ENCODE measurements around the gene GNAQ. TPM values are rescaled to one million over a fixed set of nuclear protein-coding genes. Genes with fewer than 3 reads are reported as not detected.

Gene GNAQ
- total RNA-seq, 1 experiment from 2014 or later = 48.6 TPM

DNA sequence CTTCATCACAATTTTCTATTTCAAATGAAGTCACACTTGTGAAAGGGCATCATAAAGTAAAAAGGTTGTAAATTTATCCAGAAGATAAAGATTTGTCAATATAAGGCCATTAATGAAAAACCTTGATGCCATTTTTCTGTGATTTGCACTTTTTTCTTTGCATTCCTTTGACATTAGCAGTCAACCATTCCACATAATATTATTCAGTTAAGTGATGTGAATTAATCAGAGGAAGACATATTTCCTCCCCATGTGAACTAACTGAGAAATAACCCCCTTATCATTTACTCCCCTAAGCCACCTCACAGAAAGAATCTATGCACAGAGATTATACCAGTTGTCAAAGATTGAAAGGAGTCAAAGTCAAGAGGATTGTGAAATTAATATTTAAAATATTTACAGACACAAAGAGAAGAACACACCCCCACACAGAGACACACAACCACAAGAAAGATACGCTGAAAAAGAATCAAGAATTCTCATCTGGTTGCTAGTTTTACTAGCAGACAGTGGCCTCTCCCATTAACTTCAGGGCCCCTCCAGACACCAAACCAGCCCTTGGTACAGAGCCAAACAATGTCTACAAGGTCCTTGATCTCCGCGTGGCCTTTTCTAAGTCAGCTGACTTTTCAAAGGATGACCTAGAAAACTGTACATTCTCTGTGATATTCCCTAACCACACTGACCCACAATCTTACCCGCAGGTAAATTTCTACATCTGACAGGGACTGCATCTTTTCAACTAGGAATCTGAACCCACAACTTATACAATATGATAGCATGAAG, 29.5 kb downstream of the GNAQ start:
- Histone ChIP-seq H3T11ph (ENCODE audit: low read length) (no peak overlapping the region), H3K4me1 (ENCODE audit: insufficient read depth, low read length) (no peaks in the 10 kb centered on the region), H2AFZ (ENCODE audit: low read length) (no peak overlapping the region), H4K20me1 (ENCODE audit: control insufficient read depth, insufficient read depth, insufficient read length) (no peaks in the 10 kb centered on the region), H2AK5ac (ENCODE audit: insufficient read length, low read length) (no peak overlapping the region), H2BK120ac (ENCODE audit: low read depth, low read length, poor library complexity, severe bottlenecking) (no peak overlapping the region), H3K4ac (ENCODE audit: low read depth, low read length) (no peak overlapping the region), H3K18ac (ENCODE audit: insufficient read length, low read depth, low read length) (no peak overlapping the region), H3K27me3 (ENCODE audit: insufficient read depth, low read length) (no peaks in the 10 kb centered on the region), H2BK15ac (ENCODE audit: low read depth, low read length) (no peak overlapping the region), H3K4me2 (ENCODE audit: insufficient read depth, insufficient read length, low read length) (no peak overlapping the region), H4K91ac (ENCODE audit: insufficient read length, low read depth, low read length) (no peak overlapping the region), H3K79me2 (ENCODE audit: insufficient read depth, low read length) (peaks cover 7% of the 10 kb centered on the region; the same call in 1 of the 2 replicates), H3K9ac (ENCODE audit: extremely low read depth, insufficient read length, low read length) (no peak overlapping the region), H2BK5ac (ENCODE audit: insufficient read length, low read length) (no peak overlapping the region), H2BK20ac (ENCODE audit: low read depth, low read length, poor library complexity, severe bottlenecking) (no peak overlapping the region), H3K79me1 (ENCODE audit: insufficient read depth, low read depth, low read length, poor library complexity, severe bottlenecking) (peaks cover 16% of the 10 kb centered on the region), H2BK12ac (ENCODE audit: insufficient read length, low read depth, low read length) (no peak overlapping the region), H3K14ac (ENCODE audit: insufficient read depth, low read length) (no peak overlapping the region), H3K23ac (ENCODE audit: insufficient read length, low read depth, low read length) (no peak overlapping the region), H4K5ac (ENCODE audit: insufficient read length, low read depth, low read length) (no peak overlapping the region), H4K8ac (replicated peaks; ENCODE audit: insufficient read length, low read depth, low read length) (no peak overlapping the region), H3K23me2 (ENCODE audit: insufficient read length, low read depth, low read length, poor library complexity, severe bottlenecking) (no peaks in the 10 kb centered on the region), H3K56ac (ENCODE audit: insufficient read length, low read depth, low read length) (no peak overlapping the region), H3K27ac (ENCODE audit: insufficient read length, low read depth, low read length) (no peak overlapping the region), H3K9me3 (ENCODE audit: control insufficient read depth, low read depth, low read length) (no peaks in the 10 kb centered on the region)
- Mint-ChIP-seq H3K4me1 (peaks cover 8 to 10% of the 10 kb centered on the region in 2 experiments), H3K36me3 (ENCODE audit: insufficient read depth in 1 of 3, low read depth in 3 of 3) (no peaks in the 10 kb centered on the region), H3K4me3 (no peak overlapping the region), H3K27me3 (ENCODE audit: low read depth) (no peaks in the 10 kb centered on the region), H3K27ac (peak overlapping the region in 1 of 3 experiments; percentile 76; a peak in 2 of 7 replicates), H3K9me3 (no peaks in the 10 kb centered on the region)
- WGBS (ENCODE audit: extremely low coverage, insufficient read length, low lambda C conversion rate) = no CpG with 5 or more reads among the region's 4 CpGs
- DNase-seq = no peak
- no peak for TF ChIP-seq CTCF (conservative IDR thresholded peaks at IDR 0.05)
